Heart left ventricle (tissue), 13 donors: ENCODE data around the gene SMYD1.

Source experiments
- POLR2A ChIP-seq, 2 donors: fragments of 450-650 bp; IDR thresholded peaks; one replicate each; pipeline ENCODE4 v1.6.1; 2017; ENCODE audit warnings: antibody characterized with exemption in 2 of 2, mild to moderate bottlenecking in 2 of 2, moderate library complexity in 2 of 2
- TF ChIP-seq, protein P1 (sequence below), 12 donors: fragments of 200-600 bp; sonication (generic) in 4 of 12; IDR thresholded peaks; one replicate each; pipeline versions ENCODE4 v1.5.0 to v1.8.0; 2018 to 2022; ENCODE audit warnings: antibody characterized with exemption in 12 of 12, mild to moderate bottlenecking in 5 of 12
- donor health status: ischemic (EF 13 %, LVEDD 7.1; RV severe dilation, severe dysfunction).
- donor health status: DM: no; HTN: yes; CAD: no.
- donor health status: DM: no; HTN: no; CAD: no.
- donor health status: ischemic (EF 25% LVEDD 6.9; RV normal size, moderate dysfunction).
- donor health status: ischemic (EF 25% LVEDD 5.7; RV mildly dilated, moderate dysfunction).
- donor health status: ischemic (EF 35%, LVEDD 5.7; RV mildly dilated, moderate dysfunction).
- donor health status: nonischemic (EF 11% LVEDD 7.7; RV severe dilation, severe dysfunction).
- donor health status: DM: yes; HTN: yes; CAD: no.
- donor health status: PGD.
- donor health status: ischemic (EF 29% LVEDD 5.4; RV normal size, mild dysfunction).
- donor health status: nonischemic (EF 23%, LVEDD 6.1; RV moderate dilation, normal function).

DNA sequence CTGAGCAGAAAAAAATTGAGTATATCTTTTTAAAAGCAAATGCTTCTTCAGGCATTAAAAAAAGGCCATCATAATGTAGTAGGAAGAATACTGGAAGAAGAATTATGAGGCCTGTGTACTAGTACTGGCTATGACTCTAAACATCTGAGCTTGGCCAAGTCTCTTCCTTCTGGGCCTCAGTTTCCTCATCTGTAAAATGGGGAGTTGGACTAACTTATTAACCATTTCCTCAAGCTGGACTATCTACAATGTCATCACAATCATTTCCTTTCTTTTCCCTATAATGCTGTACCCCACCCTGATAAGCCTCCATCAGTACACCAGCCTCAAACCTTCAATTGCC is 30.9 kb downstream of the SMYD1 start:
- TF ChIP-seq, protein P1, sequence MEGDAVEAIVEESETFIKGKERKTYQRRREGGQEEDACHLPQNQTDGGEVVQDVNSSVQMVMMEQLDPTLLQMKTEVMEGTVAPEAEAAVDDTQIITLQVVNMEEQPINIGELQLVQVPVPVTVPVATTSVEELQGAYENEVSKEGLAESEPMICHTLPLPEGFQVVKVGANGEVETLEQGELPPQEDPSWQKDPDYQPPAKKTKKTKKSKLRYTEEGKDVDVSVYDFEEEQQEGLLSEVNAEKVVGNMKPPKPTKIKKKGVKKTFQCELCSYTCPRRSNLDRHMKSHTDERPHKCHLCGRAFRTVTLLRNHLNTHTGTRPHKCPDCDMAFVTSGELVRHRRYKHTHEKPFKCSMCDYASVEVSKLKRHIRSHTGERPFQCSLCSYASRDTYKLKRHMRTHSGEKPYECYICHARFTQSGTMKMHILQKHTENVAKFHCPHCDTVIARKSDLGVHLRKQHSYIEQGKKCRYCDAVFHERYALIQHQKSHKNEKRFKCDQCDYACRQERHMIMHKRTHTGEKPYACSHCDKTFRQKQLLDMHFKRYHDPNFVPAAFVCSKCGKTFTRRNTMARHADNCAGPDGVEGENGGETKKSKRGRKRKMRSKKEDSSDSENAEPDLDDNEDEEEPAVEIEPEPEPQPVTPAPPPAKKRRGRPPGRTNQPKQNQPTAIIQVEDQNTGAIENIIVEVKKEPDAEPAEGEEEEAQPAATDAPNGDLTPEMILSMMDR (IDR thresholded peaks at IDR 0.05) = no peak
- TF ChIP-seq POLR2A (IDR thresholded peaks at IDR 0.05) = no peak
